Skin of body (tissue), 2 donors: ENCODE measurements around the gene SNCG. TPM values are rescaled to one million over a fixed set of nuclear protein-coding genes. Genes with fewer than 3 reads are reported as not detected.
"Not testable (repeated sequence)": the region's sequence is repeated elsewhere in the genome, so short reads cannot be mapped to it uniquely, and the experiment has no call there.

Experiments used
- DNase-seq: peaks from one replicate; lab custom pipeline; 2025; lab: John Stamatoyannopoulos, UW
- total RNA-seq: library from RNA; depleted of rRNA; stranded (reverse); fragments of >200 nt; gene quantifications from one replicate; pipeline ENCODE4 v1.2.3, GENCODE V29; 2014

SNCG gene
- total RNA-seq, 1 donor from 2014 or later = 7.1 TPM

DNA sequence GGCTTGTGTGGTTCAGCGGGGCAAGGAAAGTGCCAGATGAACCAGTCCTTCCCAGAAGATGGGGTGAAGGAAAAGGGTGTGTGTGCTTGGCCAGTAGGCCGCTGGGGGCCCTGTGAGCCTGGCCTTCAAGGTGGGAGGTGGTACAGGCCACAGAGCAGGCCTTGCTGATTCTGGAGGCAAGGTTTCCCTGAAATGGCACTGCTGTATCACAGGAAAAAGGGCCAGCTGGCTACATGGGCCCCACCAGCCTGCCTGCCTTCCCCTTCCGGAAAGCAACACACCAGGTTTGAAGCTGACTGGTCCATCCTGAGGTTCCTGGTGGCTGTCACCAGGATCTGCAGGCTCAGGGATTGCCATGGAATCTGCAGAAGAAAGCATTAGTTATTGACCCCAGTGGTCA lies 13.5 kb upstream of the SNCG start:
- DNase-seq = no peak

DNA sequence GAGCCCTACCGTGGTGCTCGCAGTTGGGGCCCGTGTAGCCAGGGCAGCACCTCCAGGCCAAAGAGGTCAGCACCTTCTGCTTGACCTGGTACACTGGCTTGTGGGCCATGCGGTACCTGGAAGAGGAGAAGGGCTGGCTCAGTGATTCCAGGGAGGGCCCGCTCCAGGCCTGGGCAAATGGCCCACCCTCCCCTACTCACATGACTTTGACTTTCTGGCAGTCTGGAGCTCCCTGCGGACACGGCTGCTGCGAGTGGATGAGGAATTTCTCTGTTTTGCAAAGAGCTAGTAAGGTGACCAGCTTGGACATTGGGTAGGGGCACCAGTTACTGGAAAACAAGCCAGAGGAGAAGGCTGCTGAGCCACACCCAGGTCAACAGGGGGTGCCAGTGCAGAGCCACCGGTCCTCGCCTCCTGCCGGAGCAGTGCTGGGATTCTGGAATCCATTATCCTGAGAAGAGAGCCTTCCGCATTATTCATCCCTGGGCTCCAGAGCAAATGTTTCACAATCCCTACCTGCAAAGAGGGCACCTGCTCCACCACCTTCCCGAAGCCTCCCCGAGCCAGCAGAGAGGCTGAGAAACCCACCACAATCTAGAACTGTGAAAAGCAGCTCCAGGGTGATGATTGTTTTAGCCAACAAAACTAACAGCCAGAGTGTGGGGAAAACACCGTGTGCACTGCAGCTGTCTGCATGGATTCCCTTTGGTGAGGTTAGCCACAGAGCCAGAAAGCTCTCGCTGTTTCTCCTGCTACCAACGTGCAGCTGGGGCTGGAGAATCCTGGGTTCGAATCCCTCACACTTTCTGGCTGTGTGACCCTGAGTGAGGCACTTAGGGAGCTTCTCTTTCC lies 12.8 kb upstream of the SNCG start:
- DNase-seq = no peak

DNA sequence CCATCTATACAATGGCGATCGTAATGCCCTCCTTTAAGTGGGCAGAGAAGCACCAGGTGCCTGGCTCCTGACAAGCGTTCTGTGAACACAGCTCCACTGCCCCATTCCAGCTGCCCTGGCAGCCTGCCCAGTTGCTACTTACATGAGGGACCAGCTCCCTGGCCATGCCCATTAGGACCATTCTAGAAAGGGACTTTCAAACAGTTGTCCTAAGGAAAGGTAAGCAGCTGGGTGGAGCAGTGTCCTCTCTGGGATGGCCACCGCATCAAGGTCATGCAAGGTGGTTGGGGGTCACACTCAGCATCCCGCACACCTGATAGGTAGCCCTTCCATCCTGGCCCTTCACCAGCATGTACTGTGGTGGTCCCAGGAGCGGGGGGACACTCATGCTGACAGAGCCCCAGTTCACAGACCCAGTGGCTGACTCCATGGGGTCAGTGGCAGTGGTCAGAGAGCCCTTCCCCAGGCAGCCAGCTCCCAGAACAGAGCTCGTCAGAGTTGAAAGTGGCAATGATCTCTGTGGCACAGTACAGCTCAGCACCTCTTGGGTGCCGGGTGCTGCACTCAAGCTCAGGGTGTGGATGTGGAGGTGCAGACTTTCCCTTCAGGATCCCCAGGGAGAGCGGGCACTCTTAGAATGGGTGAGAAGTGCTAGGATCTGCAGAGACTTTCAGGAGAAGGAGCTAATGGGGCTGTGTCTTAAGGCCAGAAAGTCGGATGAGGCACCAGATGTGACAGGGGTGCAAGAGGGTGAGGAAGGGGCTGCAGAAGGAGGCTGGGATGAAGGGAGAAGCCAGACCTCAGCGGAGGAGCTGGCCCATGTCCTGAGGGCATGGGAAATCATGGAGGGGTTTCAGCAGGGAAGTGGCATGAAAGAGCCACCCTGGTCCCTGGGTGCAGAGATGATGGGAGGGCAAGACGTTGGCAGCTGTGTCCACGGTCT lies 11.9 kb upstream of the SNCG start:
- no peak for DNase-seq

DNA sequence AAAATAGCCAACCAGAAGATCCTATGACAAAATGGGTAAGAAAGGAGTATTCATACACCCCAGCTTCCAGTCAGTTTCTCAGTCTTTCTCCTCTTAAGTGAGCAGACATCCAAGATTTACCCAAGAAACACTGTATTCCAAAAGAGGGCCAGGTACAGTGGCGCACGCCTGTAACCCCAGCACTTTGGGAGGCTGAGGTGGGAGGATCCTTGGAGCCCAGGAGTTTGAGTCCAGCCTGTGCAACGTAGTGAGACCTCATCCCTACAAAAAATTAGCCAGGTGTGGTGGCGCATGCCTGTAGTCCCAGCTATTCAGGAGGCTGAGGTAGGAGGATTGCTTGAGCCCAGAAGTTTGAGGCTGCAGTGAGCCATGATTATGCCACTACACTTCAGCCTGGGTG lies 10.6 kb upstream of the SNCG start:
- not testable (repeated sequence) for DNase-seq

DNA sequence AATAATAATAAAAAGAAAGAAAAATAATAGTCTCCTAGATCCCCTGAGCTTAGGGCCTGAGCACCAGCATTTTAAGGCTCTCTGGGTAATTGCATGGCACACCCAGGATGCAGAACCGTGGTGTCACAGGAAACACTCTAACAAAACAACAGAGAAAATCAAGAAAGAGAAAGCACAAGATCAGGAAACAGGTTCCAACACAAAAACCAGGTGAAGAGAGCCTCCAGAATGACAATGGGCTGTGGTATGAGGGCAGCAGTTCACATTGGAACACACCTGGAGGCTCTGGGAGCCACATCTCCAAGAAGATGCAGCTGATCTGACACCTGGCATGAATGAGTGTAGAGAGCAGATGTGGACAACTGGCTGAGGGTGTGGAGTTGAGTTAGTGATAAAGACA lies 8.1 kb upstream of the SNCG start:
- no peak for DNase-seq

DNA sequence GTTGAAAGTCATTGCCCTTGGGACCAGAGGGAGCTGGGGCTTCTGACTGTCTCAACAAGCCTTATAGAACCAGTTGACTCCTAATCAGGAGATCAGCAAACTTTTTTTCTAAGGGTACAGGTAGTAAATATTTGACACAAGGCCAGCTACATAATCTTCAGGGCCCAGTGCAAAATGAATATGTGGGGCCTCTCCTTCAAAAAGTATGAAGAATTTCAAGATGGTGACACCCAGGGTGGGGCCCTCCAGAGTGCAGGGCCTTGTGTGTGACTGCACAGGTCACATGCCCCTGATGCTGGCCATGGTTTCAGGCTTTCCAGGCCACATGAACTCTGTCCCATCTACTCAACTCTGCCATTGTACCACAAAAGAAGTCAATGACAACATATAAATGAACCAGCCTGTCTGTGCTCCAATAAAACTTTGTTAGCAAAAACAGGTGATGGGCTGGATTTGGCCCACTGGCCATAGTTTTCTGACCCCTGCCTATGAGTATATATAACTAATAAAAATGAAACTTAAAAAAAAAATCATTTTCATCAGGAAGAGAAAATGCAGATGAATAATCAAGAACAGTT lies 7.1 kb upstream of the SNCG start:
- no peak for DNase-seq

DNA sequence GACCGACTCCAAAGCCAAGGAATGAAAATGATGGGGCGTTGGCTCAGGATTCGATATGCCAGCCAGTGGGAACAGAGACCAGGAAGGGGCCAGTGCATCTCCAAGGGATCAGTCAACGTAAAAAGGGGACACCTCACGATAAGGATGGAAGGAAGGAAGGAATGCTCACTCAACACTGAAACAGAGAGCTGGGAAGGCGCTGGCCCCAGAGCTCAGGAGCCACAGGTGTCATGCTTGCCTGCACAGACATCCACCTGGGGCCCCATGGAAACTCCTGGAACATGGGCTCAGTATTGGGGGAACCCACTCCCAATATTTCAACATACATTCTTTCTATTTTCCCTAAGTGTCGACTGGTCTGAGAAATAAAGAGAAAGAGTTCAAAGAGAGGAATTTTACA lies 6.3 kb upstream of the SNCG start:
- no peak for DNase-seq

DNA sequence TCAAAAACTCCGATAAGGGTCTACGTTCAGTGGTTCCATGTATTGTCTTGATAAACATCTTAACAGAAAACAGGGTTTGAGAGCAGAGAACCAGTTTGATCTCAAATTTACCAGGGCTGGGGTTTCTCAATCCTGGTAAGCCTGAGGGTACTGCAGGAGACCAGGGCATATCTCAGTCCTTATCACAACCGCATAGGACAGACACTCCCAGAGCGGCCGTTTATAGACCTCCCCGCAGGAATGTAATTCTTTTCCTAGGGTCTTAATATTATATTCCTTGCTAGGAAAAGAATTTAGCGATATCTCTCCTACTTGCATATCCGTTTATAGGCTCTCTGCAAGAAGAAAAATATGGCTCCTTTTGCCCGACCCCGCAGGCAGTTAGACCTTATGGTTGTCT lies 5.7 kb upstream of the SNCG start:
- DNase-seq = not testable (repeated sequence)

DNA sequence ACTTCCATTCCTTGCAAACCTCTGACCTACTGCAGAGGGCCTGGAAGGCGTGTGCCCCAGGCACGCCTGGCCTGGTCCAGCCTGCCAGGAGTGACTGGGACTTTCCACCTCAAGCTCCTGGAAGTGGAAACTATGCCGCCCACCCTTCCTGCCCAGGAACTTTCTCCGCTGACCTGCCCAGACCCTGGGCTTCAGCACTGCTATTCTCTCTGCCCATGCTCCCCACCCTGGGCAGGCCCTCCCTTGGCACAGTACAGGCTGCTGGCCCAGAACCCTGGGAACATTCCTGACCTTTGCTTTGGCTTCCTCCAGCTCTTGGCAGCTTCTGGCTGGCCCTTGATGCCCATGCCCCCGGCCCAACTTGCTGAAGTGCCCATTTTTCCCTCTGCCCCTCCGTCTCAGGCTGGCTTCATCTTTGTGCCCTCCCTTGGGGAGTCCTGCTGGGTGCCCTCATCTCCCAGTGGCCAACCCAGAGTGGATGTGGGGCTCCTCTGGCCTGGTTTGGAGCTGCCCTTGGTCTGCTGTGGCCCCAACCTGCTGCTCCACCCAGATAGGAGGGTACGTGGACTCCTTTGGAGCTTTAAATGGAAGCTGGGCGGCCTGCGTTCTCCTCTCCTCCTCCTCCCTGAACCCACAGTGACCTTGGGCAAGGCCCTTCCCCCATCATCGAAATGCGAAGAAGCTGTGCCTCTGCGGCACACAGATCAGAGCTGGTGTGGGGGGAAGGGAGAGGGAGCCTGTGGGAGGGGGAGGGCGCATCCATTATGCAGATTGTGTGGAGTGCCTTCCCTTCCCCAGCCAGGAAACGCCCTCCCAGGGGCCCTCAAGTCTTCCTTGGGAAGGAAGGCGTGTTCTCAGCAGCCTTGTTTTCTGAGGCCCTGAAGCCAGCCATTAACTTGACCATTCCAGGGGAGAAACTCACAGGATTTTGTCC lies 4.4 kb upstream of the SNCG start:
- DNase-seq = peak; percentile 66

DNA sequence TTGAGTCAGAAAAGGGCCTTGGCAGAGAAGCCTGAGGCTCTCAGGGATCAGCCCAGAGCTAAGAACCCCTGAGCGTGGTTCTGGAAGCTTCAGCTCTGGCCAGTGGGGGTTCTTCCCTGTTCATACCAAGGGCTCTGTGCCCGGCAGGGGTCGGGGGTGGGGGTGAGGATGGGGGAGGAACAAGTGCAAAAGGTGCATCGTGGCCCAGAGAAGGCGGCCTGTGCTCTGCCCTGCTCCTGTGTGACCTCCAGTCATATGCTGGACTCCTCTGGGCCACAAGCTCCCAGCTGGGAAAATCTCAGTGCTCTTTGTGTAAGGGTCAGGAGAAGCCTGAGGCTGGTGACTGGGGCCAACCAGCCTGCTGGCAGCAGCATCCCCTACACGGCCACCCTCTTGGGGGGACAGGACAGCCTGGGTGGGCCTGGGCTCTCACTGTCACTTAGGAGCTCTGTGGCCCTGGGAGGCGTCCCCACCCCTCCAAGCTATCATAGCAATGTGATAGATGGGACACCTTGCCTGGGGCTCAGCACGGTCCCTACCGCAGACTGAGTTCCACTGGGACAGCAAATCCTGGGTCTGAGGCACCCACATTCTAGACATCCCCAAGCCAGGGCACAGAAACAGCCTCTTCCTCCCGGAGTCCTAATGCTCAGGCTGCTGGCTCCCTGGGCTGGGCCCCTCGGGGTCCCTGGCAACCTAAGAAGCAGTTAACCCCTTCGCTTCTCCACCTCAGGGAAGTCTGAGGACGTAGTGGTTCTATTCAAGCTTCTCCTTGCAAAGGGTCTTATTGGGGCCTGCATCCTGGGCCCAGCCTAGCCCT lies 3.5 kb upstream of the SNCG start:
- no peak for DNase-seq

DNA sequence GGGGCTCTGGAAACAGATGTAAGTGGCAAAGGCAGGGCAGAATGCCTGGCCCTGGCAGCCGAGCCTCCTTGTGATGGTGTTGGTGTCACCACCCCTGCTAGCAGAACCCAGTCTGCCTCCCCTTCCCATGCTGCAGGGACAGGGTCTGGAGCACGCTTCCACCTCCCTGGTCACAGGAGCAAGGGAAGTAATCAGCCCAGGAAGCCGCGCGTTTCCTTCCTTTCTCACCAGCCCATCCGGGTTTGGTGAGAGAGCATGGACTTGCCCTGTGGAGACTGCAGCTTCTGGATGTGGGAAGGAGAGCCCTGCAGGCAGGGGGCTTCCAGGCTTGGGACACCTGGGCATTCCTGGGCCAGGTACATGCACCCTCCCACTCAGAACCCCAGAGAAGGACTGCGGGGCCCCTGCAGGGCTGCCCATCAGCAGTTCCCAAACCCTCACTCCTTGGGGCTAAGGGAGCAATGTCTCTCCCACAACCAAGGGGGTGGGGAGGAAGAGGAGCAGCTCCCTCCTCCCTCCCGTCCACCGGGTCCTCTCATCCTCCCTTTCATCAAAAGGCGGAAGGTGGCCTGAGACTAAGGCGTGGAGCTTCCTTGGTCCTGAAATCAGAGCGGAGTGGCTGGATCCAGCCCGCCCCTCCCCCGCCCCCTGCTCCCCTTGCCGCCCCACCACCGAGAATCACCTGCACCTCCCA lies 2.8 kb upstream of the SNCG start:
- no peak for DNase-seq

DNA sequence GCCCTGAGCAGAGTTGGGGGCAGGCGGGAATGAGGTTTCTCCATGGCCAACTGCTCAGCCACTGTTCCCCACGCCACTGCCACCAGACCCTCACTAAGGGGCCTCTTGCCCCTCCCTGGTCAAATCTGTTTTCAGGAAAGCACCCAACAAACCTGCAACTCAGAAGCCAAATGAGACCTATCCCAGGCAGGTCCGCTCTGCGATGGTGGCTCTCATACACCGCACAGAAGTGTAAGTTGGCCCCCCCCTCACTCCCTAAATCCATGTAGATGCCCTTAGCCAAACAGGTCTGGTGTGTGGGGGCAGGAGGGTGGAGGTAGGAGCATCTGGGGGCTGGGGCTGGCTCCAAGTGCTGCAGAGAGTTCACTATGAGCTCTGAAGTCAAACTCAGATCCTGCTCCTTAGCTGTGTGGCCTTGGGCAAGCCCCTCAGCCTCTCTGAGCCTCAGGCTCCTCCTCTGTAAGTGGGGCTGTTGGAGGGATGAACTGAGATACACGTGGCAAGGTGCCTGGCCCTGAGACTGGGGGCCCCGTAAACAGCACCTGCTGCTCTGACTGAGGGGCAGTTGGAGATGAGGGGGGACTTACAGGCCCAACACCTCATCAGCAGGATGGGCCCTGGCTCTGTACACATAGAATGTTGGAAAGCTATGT lies 2.1 kb upstream of the SNCG start:
- no peak for DNase-seq

DNA sequence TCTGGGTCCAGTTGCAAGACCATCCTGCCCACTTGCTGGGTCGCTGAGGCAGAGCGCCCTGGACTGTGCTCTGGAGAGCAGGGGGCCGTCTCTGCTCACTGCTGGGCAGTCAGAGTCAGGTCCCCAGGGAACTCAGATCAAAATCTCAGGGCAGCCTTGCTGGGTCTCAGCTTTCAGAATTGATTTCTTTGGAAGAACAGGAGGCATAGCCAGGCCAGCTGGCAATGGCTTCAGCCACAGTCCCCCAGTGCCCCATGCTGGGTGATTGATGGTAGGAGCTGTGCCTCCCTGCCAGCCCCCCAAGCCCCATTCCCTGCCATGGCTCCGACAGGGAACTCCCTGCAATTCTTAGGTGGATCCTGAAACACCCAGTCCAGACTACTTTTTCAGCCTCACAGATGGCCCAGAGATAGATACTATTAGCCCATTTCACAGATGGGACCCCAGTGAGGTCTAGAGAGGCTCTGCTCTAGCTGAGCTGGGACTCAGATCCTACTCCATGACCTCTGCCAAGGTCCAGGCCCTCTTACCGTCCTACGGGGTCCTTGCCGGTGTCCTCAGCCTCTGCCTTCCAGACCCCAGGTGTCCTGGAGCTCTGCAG lies 1.5 kb upstream of the SNCG start:
- DNase-seq = no peak

DNA sequence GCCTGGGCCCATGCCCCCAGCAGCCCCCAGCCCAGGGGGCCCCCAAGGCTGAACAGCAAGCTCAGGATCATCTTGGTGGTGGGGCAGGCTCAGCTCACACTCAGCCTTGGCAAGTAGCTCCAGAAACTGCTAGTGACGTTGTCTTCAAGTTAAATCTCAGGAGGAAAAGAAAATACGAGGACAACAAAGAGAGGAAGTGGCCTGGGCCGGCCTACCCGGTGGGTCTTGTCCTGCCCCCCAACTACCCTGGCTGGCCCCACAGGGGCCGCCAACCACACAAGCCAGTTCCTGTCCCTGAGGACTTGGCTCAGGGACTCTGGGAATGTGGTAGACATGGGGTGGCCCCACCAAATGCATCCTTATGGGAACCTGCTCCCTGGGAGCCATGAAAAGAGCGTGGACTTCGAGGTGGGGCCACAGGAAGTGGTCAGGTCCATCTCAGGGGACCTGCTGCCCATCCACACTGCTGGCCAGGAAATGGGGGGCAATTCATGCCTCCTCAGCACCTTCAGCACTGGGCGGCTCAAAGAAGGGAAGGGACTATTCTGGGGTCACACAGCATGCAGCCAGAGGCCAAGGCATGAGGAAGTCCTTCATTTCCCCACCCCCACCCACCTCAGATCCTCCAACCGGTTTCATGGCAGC lies 806 bp upstream of the SNCG start, which contains the start of gene MMRN2:
TSS of gene MMRN2 (minus strand) at position 145 of the 645 bp plus-strand sequence. CDS start at position 71, 74 bp downstream.
- DNase-seq = no peak

DNA sequence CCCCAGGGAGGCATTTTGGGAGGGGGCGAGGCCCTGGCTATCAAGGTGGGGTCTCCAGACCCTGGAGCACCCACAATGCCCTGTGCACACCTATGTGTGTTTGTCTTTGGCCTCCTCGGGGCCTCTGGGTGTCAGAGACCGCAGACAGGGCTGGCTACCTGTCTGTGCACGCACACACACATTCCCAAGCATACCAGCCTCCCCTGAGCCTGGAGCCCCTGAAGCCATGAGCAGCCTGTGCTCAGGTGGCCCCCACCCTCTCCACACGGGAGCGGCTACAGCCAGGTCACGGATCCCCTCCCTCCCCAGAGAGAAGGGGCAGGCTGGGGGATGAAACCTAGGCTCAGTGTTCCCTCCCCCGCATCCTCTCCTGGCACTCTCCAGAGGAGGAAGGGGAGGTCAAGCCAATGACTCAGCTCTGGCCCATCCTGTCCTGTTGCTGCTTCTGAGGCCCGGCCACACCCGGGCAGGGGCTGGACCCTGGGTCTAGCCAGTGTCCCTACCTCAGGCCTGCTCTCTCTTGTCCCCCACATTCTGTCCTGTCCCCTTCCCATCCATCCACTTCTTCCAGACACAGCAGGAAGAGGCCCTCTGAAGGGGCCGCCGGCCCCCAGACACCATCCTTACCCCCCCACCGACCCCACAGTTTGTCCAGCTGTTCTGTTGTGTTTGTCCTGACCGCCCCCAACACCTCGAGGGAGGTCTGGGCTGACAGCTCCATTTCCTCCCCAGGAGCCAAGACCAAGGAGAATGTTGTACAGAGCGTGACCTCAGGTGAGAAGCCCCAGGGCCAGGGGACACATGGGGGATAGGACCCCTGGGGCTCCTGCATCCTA lies 720 bp downstream of the SNCG start:
- no peak for DNase-seq

DNA sequence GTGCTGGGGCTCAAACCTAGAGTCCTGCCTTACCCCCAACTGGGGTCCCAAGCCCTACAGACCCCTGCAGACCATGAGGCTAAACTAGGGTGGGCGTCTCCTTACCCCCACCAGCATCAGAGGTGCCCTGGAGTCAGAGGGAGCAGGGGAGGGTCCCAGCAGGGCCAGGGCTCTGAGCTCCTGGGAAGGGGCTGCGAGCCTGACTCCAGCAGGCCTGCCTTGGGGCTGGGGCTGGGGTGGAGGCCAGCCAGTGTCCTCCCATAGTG lies 1.3 kb downstream of the SNCG start:
- no peak for DNase-seq
